IMR-90 (cell line): Measurements from ENCODE around the gene CCR8. TPM values are rescaled to one million over a fixed set of nuclear protein-coding genes. Genes with fewer than 3 reads are reported as not detected.

Experiments used
- ATAC-seq: fragments of 200-7000 bp; cut with Tn5 transposase; 2 replicates; pipeline ENCODE4 v1.9.1; 2020; ENCODE audit warnings: low read depth, mild to moderate bottlenecking, moderate library complexity
- BruUV-seq: library from RNA; stranded (reverse); fragments of 400-500 nt; replicated peaks from 2 replicates; lab custom pipeline; 2021; lab: Mats Ljungman, UMichigan
- CTCF ChIA-PET: fragments of 300-600 bp; formaldehyde crosslinking; extraction: SDS; loops from one replicate; lab custom pipeline; 2021; ENCODE audit warnings: antibody characterized with exemption; lab: Yijun Ruan, JAX
- POLR2A ChIA-PET: fragments of 300-600 bp; sonication (Branson Sonifier 250); formaldehyde crosslinking; loops from one replicate; lab custom pipeline; 2022; ENCODE audit warnings: antibody characterized with exemption; ENCODE audit not compliant: unreplicated experiment; lab: Charles Lee
- DNase-seq: peaks from one replicate; pipeline ENCODE4 v3.0.0; 2013
- H2AFZ ChIP-seq: replicated peaks from 2 replicates; pipeline ENCODE3; 2013; ENCODE audit warnings: low read length, mild to moderate bottlenecking; ENCODE audit not compliant: poor library complexity
- H2AK5ac ChIP-seq: 2 replicates; pipeline ENCODE4 v1.6.1; 2013; ENCODE audit warnings: low read depth, low read length, inconsistent platforms
- H2AK9ac ChIP-seq: replicated peaks from 2 replicates; pipeline ENCODE3; 2013; ENCODE audit warnings: mild to moderate bottlenecking, low read depth, low read length, moderate library complexity; ENCODE audit not compliant: poor library complexity
- H2BK120ac ChIP-seq: 2 replicates; pipeline ENCODE4 v1.6.1; 2013; ENCODE audit warnings: low read depth, low read length, inconsistent platforms
- H2BK15ac ChIP-seq: 3 replicates; pipeline ENCODE4 v1.6.1; 2013; ENCODE audit warnings: low read depth, low read length, inconsistent platforms
- H2BK20ac ChIP-seq: 2 replicates; pipeline ENCODE4 v1.6.1; 2013; ENCODE audit warnings: low read depth, mild to moderate bottlenecking, inconsistent platforms, low read length, moderate library complexity
- H2BK5ac ChIP-seq: 2 replicates; pipeline ENCODE4 v1.6.1; 2013; ENCODE audit warnings: mild to moderate bottlenecking, low read depth, low read length, inconsistent platforms; ENCODE audit not compliant: poor library complexity, severe bottlenecking
- H3K14ac ChIP-seq: replicated peaks from 2 replicates; pipeline ENCODE4 v1.6.1; 2013; ENCODE audit warnings: low read depth, low read length, inconsistent platforms
- H3K18ac ChIP-seq: 2 replicates; pipeline ENCODE4 v1.6.1; 2013; ENCODE audit warnings: low read depth, low read length, control low read depth
- H3K23ac ChIP-seq: 2 replicates; pipeline ENCODE4 v1.6.1; 2013; ENCODE audit warnings: low read depth, low read length, inconsistent platforms
- H3K27ac ChIP-seq: 2 replicates; pipeline ENCODE4 v1.5.1; 2013; ENCODE audit warnings: mild to moderate bottlenecking, control low read depth, low read length; ENCODE audit not compliant: insufficient read depth
- H3K27me3 ChIP-seq: 2 replicates; pipeline ENCODE4 v1.6.1; 2013; ENCODE audit warnings: low read length; ENCODE audit not compliant: control insufficient read depth, insufficient read depth
- H3K36me3 ChIP-seq: 2 replicates; pipeline ENCODE4 v1.6.1; 2013; ENCODE audit warnings: low read length, mixed read lengths; ENCODE audit not compliant: control insufficient read depth, insufficient read depth
- H3K4ac ChIP-seq: 2 replicates; pipeline ENCODE4 v1.6.1; 2013; ENCODE audit warnings: low read depth, low read length, inconsistent platforms
- H3K4me1 ChIP-seq: 2 replicates; pipeline ENCODE4 v1.6.1; 2013; ENCODE audit warnings: low read length, mixed read lengths; ENCODE audit not compliant: control insufficient read depth, insufficient read depth
- H3K4me2 ChIP-seq: 2 replicates; pipeline ENCODE4 v1.6.1; 2013; ENCODE audit warnings: low read depth, mild to moderate bottlenecking, control low read depth, low read length, moderate library complexity
- H3K4me3 ChIP-seq: 2 replicates; pipeline ENCODE4 v1.5.1; 2013; ENCODE audit warnings: low read depth, mild to moderate bottlenecking, control low read depth, low read length, moderate library complexity; ENCODE audit not compliant: insufficient read depth
- H3K56ac ChIP-seq: 2 replicates; pipeline ENCODE4 v1.6.1; 2013; ENCODE audit warnings: low read length, inconsistent platforms; ENCODE audit not compliant: insufficient read depth; ENCODE audit errors: extremely low read depth
- H3K79me1 ChIP-seq, 2 experiments: 2 replicates each; pipeline ENCODE4 v1.6.1; 2013; ENCODE audit warnings: low read length in 2 of 2, inconsistent platforms in 1 of 2, low read depth in 1 of 2
- H3K9ac ChIP-seq: 2 replicates; pipeline ENCODE4 v1.6.1; 2013; ENCODE audit warnings: low read depth, low read length, control low read depth
- H3K9me1 ChIP-seq: 2 replicates; pipeline ENCODE4 v1.6.1; 2013; ENCODE audit warnings: low read length, inconsistent platforms; ENCODE audit not compliant: insufficient read depth
- H3K9me3 ChIP-seq: 2 replicates; pipeline ENCODE4 v1.6.1; 2013; ENCODE audit warnings: low read length; ENCODE audit not compliant: control insufficient read depth, insufficient read depth
- H4K20me1 ChIP-seq: 2 replicates; pipeline ENCODE4 v1.6.1; 2013; ENCODE audit warnings: low read length, inconsistent platforms; ENCODE audit not compliant: insufficient read depth
- H4K5ac ChIP-seq: 2 replicates; pipeline ENCODE4 v1.6.1; 2013; ENCODE audit warnings: mild to moderate bottlenecking, low read depth, low read length, control low read depth
- H4K8ac ChIP-seq, 2 experiments: 2 replicates each; pipeline ENCODE4 v1.6.1; 2013; ENCODE audit warnings: low read depth in 2 of 2, low read length in 2 of 2, control low read depth in 1 of 2, inconsistent platforms in 1 of 2
- H4K91ac ChIP-seq: 2 replicates; pipeline ENCODE4 v1.6.1; 2013; ENCODE audit warnings: low read depth, low read length, inconsistent platforms; ENCODE audit not compliant: insufficient read depth
- CEBPB ChIP-seq: IDR thresholded peaks from 2 replicates; pipeline ENCODE4 v1.6.1; 2012; ENCODE audit warnings: low read depth, low read length, improper control_type of control experiment
- CHD1 ChIP-seq: IDR thresholded peaks from 2 replicates; pipeline ENCODE4 v1.6.1; 2012; ENCODE audit warnings: low read depth, low read length, improper control_type of control experiment
- FOS ChIP-seq: fragments of 150-350 bp; IDR thresholded peaks from 2 replicates; pipeline ENCODE4 v1.6.1; 2016; ENCODE audit warnings: low read depth, low read length
- MAFK ChIP-seq: IDR thresholded peaks from 2 replicates; pipeline ENCODE4 v1.6.1; 2012; ENCODE audit warnings: low read depth, low read length, improper control_type of control experiment
- MXI1 ChIP-seq: IDR thresholded peaks from 2 replicates; pipeline ENCODE4 v1.6.1; 2012; ENCODE audit warnings: low read depth, mild to moderate bottlenecking, low read length, moderate library complexity, borderline replicate concordance
- RFX5 ChIP-seq: IDR thresholded peaks from 2 replicates; pipeline ENCODE4 v1.8.0; 2012; ENCODE audit warnings: low read depth, mild to moderate bottlenecking, low read length, moderate library complexity
- WGBS, 2 experiments: methylation state at CpG; one replicate each; pipeline versions ENCODE4 v1.1.5 to v1.1.7; 2013; ENCODE audit warnings: missing lambda C conversion rate in 2 of 2; ENCODE audit not compliant: insufficient read length in 1 of 2; ENCODE audit errors: extremely low coverage in 2 of 2; 5-methylcytosine and 5-hydroxymethylcytosine counted together
- dilution Hi-C: fragments of 300-500 bp; cut with HindIII; formaldehyde crosslinking; loops from one replicate; pipeline ENCODE4 v1.14.3; 2018; ENCODE audit warnings: low sequenced_read_pairs; ENCODE audit not compliant: unreplicated experiment
- in situ Hi-C: fragments of 300-500 bp; cut with MboI; formaldehyde crosslinking; loops from 3 replicates; pipeline ENCODE4 v1.14.3; 2019; ENCODE audit warnings: low sequenced_read_pairs, inconsistent platforms, mixed read lengths
- intact Hi-C: fragments of 100-400 bp; cut with micrococcal nuclease; formaldehyde crosslinking; loops from 2 replicates; pipeline ENCODE4 v1.10.0; 2022
- polyA plus RNA-seq, 3 experiments: library from polyadenylated mRNA; depleted of rRNA; stranded (reverse); fragments of >200 nt; gene quantifications; 2 replicates each; pipeline ENCODE4 v1.2.3, GENCODE V29; 2012; ENCODE audit warnings: low replicate concordance in 1 of 3
- total RNA-seq: library from RNA; depleted of rRNA; stranded (reverse); fragments of >200 nt; gene quantifications from 2 replicates; pipeline ENCODE4 v1.2.3, GENCODE V29; 2012
- TF ChIP-seq, protein P1 (sequence below): fragments of 150-350 bp; IDR thresholded peaks from 2 replicates; pipeline ENCODE4 v1.6.1; 2016; ENCODE audit warnings: low read depth, mild to moderate bottlenecking, low read length, moderate library complexity, borderline replicate concordance
- TF ChIP-seq, protein P2 (sequence below): conservative IDR thresholded peaks from 2 replicates; pipeline ENCODE4 v1.5.1; 2012; ENCODE audit warnings: mild to moderate bottlenecking, low read depth, low read length, improper control_type of control experiment

Gene CCR8
- total and polyA plus RNA-seq, 2 of the 4 experiments (the other 2 are of a cell fraction) = not detected

DNA sequence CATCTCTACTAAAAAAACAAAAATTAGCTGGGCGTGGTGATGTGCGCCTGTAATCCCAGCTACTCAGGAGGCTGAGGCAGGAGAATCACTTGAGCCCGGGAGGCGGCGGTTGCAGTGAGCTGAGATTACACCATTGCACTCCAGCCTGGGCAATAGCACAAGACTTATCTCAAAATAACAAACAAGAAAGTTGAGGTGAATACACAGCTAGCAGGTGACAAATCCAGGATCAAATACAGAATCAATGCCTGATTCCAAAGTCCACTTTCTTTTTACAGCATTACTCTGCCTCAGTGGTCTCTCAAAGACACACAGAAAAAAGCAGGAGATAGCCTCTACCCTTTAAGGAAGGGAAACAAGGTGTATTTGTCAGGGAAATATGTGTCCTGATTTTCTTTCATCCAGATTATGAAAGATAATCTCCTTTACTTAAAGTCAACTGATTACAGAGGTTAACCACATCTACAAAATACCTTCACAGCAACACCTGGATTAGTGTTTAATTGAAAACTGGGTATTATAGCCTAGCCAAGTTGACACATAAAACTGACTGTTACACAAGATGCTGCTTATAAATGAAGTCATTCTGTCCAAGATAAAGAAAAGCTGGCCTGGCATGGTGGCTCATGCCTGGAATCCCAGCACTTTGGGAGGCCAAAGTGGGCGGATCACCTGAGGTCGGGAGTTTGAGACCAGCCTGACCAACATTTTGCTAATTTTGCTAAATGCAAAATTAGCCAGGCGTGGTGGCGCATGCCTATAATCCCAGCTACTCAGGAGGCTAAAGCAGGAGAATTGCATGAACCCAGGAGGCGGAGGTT is 49.7 kb downstream of the CCR8 start:
- in situ Hi-C loops (no loop called here), dilution Hi-C loops (no loop called here), intact Hi-C loops (no loop called here)
- H4K8ac ChIP-seq = no peak overlapping the region
- no peak overlapping the region for H2BK120ac ChIP-seq
- TF ChIP-seq CEBPB (no peak), MXI1 (no peak), RFX5 (no peak), FOS (no peak), CHD1 (no peak), MAFK (no peak)
- TF ChIP-seq, protein P1, sequence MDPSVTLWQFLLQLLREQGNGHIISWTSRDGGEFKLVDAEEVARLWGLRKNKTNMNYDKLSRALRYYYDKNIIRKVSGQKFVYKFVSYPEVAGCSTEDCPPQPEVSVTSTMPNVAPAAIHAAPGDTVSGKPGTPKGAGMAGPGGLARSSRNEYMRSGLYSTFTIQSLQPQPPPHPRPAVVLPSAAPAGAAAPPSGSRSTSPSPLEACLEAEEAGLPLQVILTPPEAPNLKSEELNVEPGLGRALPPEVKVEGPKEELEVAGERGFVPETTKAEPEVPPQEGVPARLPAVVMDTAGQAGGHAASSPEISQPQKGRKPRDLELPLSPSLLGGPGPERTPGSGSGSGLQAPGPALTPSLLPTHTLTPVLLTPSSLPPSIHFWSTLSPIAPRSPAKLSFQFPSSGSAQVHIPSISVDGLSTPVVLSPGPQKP = no peak
- TF ChIP-seq, protein P2, sequence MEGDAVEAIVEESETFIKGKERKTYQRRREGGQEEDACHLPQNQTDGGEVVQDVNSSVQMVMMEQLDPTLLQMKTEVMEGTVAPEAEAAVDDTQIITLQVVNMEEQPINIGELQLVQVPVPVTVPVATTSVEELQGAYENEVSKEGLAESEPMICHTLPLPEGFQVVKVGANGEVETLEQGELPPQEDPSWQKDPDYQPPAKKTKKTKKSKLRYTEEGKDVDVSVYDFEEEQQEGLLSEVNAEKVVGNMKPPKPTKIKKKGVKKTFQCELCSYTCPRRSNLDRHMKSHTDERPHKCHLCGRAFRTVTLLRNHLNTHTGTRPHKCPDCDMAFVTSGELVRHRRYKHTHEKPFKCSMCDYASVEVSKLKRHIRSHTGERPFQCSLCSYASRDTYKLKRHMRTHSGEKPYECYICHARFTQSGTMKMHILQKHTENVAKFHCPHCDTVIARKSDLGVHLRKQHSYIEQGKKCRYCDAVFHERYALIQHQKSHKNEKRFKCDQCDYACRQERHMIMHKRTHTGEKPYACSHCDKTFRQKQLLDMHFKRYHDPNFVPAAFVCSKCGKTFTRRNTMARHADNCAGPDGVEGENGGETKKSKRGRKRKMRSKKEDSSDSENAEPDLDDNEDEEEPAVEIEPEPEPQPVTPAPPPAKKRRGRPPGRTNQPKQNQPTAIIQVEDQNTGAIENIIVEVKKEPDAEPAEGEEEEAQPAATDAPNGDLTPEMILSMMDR = no peak
- H3K4me1 ChIP-seq = peaks cover 2% of the 10 kb centered on the region; the same call in 1 of the 2 replicates
- H2BK15ac ChIP-seq = no peak overlapping the region
- no peak overlapping the region for H2AK5ac ChIP-seq
- H4K91ac ChIP-seq = no peak overlapping the region
- no peak overlapping the region for H3K4ac ChIP-seq
- H2AK9ac ChIP-seq = no peak overlapping the region
- ChIA-PET POLR2A (no interaction called here), CTCF (no interaction called here)
- no peak overlapping the region for H4K5ac ChIP-seq
- no peaks in the 10 kb centered on the region for H3K36me3 ChIP-seq
- no peak overlapping the region for H2AFZ ChIP-seq
- no peaks in the 10 kb centered on the region for H3K9me1 ChIP-seq
- H3K79me1 ChIP-seq = peaks cover 0 to 11% of the 10 kb centered on the region in 2 experiments; a peak in 1 of 4 replicates
- H3K56ac ChIP-seq = no peak overlapping the region
- H2BK20ac ChIP-seq = no peak overlapping the region
- BruUV-seq = no TSS peak
- no peak overlapping the region for H2BK5ac ChIP-seq
- H4K20me1 ChIP-seq = peaks cover 7% of the 10 kb centered on the region; the same call in 1 of the 2 replicates
- H3K27ac ChIP-seq = no peak overlapping the region
- H3K23ac ChIP-seq = no peak overlapping the region
- H3K27me3 ChIP-seq = peaks cover 3% of the 10 kb centered on the region; the same call in 1 of the 2 replicates
- WGBS, 2 experiments = 93% methylated on average over 3 of the region's 10 CpGs; no CpG with 5 or more reads in 1 of the 2 experiments
- no peak for ATAC-seq
- DNase-seq = no peak
- no peak overlapping the region for H3K18ac ChIP-seq
- no peak overlapping the region for H3K14ac ChIP-seq
- H3K4me3 ChIP-seq = no peak overlapping the region
- H3K4me2 ChIP-seq = no peak overlapping the region
- H3K9ac ChIP-seq = no peak overlapping the region
- no peaks in the 10 kb centered on the region for H3K9me3 ChIP-seq
